ENCODE data around the gene GXYLT1.

- TF ChIP-seq CTCF (IDR thresholded peaks at IDR 0.05), result no peak
- no peak for TF ChIP-seq POLR2A (IDR thresholded peaks at IDR 0.05)
- TF ChIP-seq POLR2AphosphoS5 (IDR thresholded peaks at IDR 0.05), result no peak
Measured at GRCh38 chr12:42144158-42144407, 591 bp downstream of the GXYLT1 start.

Measured in breast epithelium (tissue), 3 donors.